ENCODE results near the gene RAB23.

Gene RAB23

GRCh38 chr6:57242505-57242904 lies 20.4 kb upstream of the RAB23 start:
- no peak for DNase-seq (ENCODE audit: low read depth)

- DNase-seq (ENCODE audit: low read depth): no peak
Observed at GRCh38 chr6:57226221-57226620, 4.1 kb upstream of the RAB23 start.

GRCh38 chr6:57224769-57225515 lies 2.8 kb upstream of the RAB23 start:
- no peak for DNase-seq (ENCODE audit: low read depth)

GRCh38 chr6:57222743-57223077 lies 603 bp upstream of the RAB23 start:
- DNase-seq (ENCODE audit: low read depth): no peak

- peak; percentile 32 for DNase-seq (ENCODE audit: low read depth)
Observed at GRCh38 chr6:57221191-57221935, 744 bp downstream of the RAB23 start.

GRCh38 chr6:57220083-57220703 lies 1.9 kb downstream of the RAB23 start:
- no peak for DNase-seq (ENCODE audit: low read depth)

- no peak for DNase-seq (ENCODE audit: low read depth)
Observed at GRCh38 chr6:57217270-57217669, 4.8 kb downstream of the RAB23 start.

- DNase-seq (ENCODE audit: low read depth): no peak
Observed at GRCh38 chr6:57216235-57217101, 5.6 kb downstream of the RAB23 start.

- no peak for DNase-seq (ENCODE audit: low read depth)
Observed at GRCh38 chr6:57215260-57215659, 6.8 kb downstream of the RAB23 start.

- DNase-seq (ENCODE audit: low read depth): no peak
Observed at GRCh38 chr6:57210060-57210459, 12.0 kb downstream of the RAB23 start.

- no peak for DNase-seq (ENCODE audit: low read depth)
Observed at GRCh38 chr6:57209030-57209429, 13.1 kb downstream of the RAB23 start.

GRCh38 chr6:57207872-57208271 lies 14.2 kb downstream of the RAB23 start:
- DNase-seq (ENCODE audit: low read depth): no peak

GRCh38 chr6:57207141-57207540 lies 15.0 kb downstream of the RAB23 start:
- no peak for DNase-seq (ENCODE audit: low read depth)

GRCh38 chr6:57205550-57206328 lies 16.4 kb downstream of the RAB23 start:
- DNase-seq (ENCODE audit: low read depth): no peak

GRCh38 chr6:57201718-57202117 lies 20.4 kb downstream of the RAB23 start:
- no peak for DNase-seq (ENCODE audit: low read depth)

- no peak for DNase-seq (ENCODE audit: low read depth)
Observed at GRCh38 chr6:57198926-57199636, 23.0 kb downstream of the RAB23 start.

- DNase-seq (ENCODE audit: low read depth): no peak
Observed at GRCh38 chr6:57195457-57195856, 26.6 kb downstream of the RAB23 start.

- DNase-seq (ENCODE audit: low read depth): no peak
Observed at GRCh38 chr6:57193177-57193576, 28.9 kb downstream of the RAB23 start.

GRCh38 chr6:57190140-57190539 lies 32.0 kb downstream of the RAB23 start:
- no peak for DNase-seq (ENCODE audit: low read depth)

GRCh38 chr6:57183336-57183735 lies 38.8 kb downstream of the RAB23 start:
- DNase-seq (ENCODE audit: low read depth): no peak

GRCh38 chr6:57182017-57182432 lies 40.1 kb downstream of the RAB23 start:
- DNase-seq (ENCODE audit: low read depth): no peak

Measured in T-helper 22 cell (primary cell).